HAP-1 (cell line): Measurements from ENCODE around the gene ANKRD26.

Source experiments
- DNase-seq, 2 experiments: peaks; one replicate each; pipeline ENCODE4 v3.0.0-alpha.2; 2016 to 2020; ENCODE audit warnings: low spot score in 2 of 2
- H3K27me3 ChIP-seq: fragments of 250-450 bp; sonication (Bioruptor Pico); 2 replicates; pipeline ENCODE4 v1.5.1; 2020; ENCODE audit warnings: low read depth, mild to moderate bottlenecking, moderate library complexity
- H3K36me3 ChIP-seq: fragments of 250-450 bp; sonication (Bioruptor Pico); replicated peaks from 2 replicates; pipeline ENCODE4 v1.5.1; 2020; ENCODE audit warnings: mild to moderate bottlenecking
- H3K4me1 ChIP-seq: fragments of 250-450 bp; sonication (Bioruptor Pico); 2 replicates; pipeline ENCODE4 v1.5.1; 2020; ENCODE audit warnings: mild to moderate bottlenecking
- H3K4me3 ChIP-seq: fragments of 250-450 bp; sonication (Bioruptor Pico); 2 replicates; pipeline ENCODE4 v1.5.1; 2020; ENCODE audit warnings: mild to moderate bottlenecking, moderate library complexity
- H3K9me3 ChIP-seq: fragments of 250-450 bp; sonication (Bioruptor Pico); 2 replicates; pipeline ENCODE4 v1.5.1; 2020; ENCODE audit warnings: mild to moderate bottlenecking, moderate library complexity
- in situ Hi-C: fragments of 300-500 bp; cut with MboI; formaldehyde crosslinking; loops from 3 replicates; pipeline ENCODE4 v1.14.3; 2020; ENCODE audit warnings: low sequenced_read_pairs, inconsistent platforms, mixed read lengths

The ANKRD26 gene

GRCh38 chr10:26981232-26981824 lies 119.0 kb downstream of the ANKRD26 start:
- no peaks in the 10 kb centered on the region for H3K27me3 ChIP-seq

GRCh38 chr10:26978519-26978918 lies 121.8 kb downstream of the ANKRD26 start:
- in situ Hi-C loops: no loop called here
- H3K27me3 ChIP-seq: no peaks in the 10 kb centered on the region
- H3K4me3 ChIP-seq: no peak overlapping the region
- no peak for DNase-seq
- H3K9me3 ChIP-seq: no peaks in the 10 kb centered on the region
- no peaks in the 10 kb centered on the region for H3K36me3 ChIP-seq
- peaks cover 6% of the 10 kb centered on the region for H3K4me1 ChIP-seq

More at GRCh38 chr10:26981232-26981824, 119.0 kb downstream of the ANKRD26 start:
- Histone ChIP-seq H3K36me3 (no peaks in the 10 kb centered on the region), H3K9me3 (no peaks in the 10 kb centered on the region), H3K4me1 (peaks cover 6% of the 10 kb centered on the region), H3K4me3 (no peak overlapping the region)
- DNase-seq: no peak
- in situ Hi-C loops: no loop called here

- DNase-seq: peak in 1 of 2 experiments; percentile 12
- Histone ChIP-seq H3K36me3 (no peaks in the 10 kb centered on the region), H3K4me1 (peaks cover 6% of the 10 kb centered on the region), H3K9me3 (no peaks in the 10 kb centered on the region), H3K27me3 (no peaks in the 10 kb centered on the region), H3K4me3 (no peak overlapping the region)
- in situ Hi-C loops: no loop called here
Measured at GRCh38 chr10:26977635-26978034, 122.7 kb downstream of the ANKRD26 start.

- H3K36me3 ChIP-seq: 0 out of 2 replicates have a peak, but pooled peaks cover 4% of the 10 kb centered on the region
- in situ Hi-C loops: no loop called here
- no peaks in the 10 kb centered on the region for H3K9me3 ChIP-seq
- no peaks in the 10 kb centered on the region for H3K4me1 ChIP-seq
- H3K27me3 ChIP-seq: no peaks in the 10 kb centered on the region
- no peak overlapping the region for H3K4me3 ChIP-seq
- DNase-seq: no peak
Measured at GRCh38 chr10:26970667-26971066, 129.6 kb downstream of the ANKRD26 start.

- in situ Hi-C loops: no loop called here
Measured at GRCh38 chr10:26969145-26969926, 131.0 kb downstream of the ANKRD26 start.

GRCh38 chr10:26962835-26963234 lies 137.5 kb downstream of the ANKRD26 start:
- in situ Hi-C loops: no loop called here
- DNase-seq: no peak
- H3K36me3 ChIP-seq: 0 out of 2 replicates have a peak, but pooled peaks cover 4% of the 10 kb centered on the region
- H3K27me3 ChIP-seq: no peaks in the 10 kb centered on the region
- H3K4me3 ChIP-seq: no peak overlapping the region
- H3K4me1 ChIP-seq: no peaks in the 10 kb centered on the region
- H3K9me3 ChIP-seq: no peaks in the 10 kb centered on the region

More at GRCh38 chr10:26969145-26969926, 131.0 kb downstream of the ANKRD26 start:
- Histone ChIP-seq H3K4me1 (no peaks in the 10 kb centered on the region), H3K27me3 (no peaks in the 10 kb centered on the region), H3K36me3 (0 out of 2 replicates have a peak, but pooled peaks cover 4% of the 10 kb centered on the region), H3K9me3 (no peaks in the 10 kb centered on the region), H3K4me3 (no peak overlapping the region)
- DNase-seq: no peak

GRCh38 chr10:26960308-26960707 lies 140.0 kb downstream of the ANKRD26 start:
- DNase-seq: no peak
- Histone ChIP-seq H3K27me3 (no peaks in the 10 kb centered on the region), H3K9me3 (no peaks in the 10 kb centered on the region), H3K4me3 (no peak overlapping the region), H3K36me3 (no peaks in the 10 kb centered on the region), H3K4me1 (no peaks in the 10 kb centered on the region)
- in situ Hi-C loops: no loop called here

GRCh38 chr10:26959841-26960240 lies 140.5 kb downstream of the ANKRD26 start:
- H3K9me3 ChIP-seq: no peaks in the 10 kb centered on the region
- H3K4me3 ChIP-seq: no peak overlapping the region
- H3K4me1 ChIP-seq: no peaks in the 10 kb centered on the region
- H3K36me3 ChIP-seq: no peaks in the 10 kb centered on the region
- H3K27me3 ChIP-seq: no peaks in the 10 kb centered on the region
- DNase-seq: no peak
- in situ Hi-C loops: no loop called here
